NCI-H1048 (cell line): ENCODE measurements around the gene RARG.
A peak's percentile ranks its signal among the peaks of the same experiment; 100 is the strongest.
"Not testable (repeated sequence)": the region's sequence is repeated elsewhere in the genome, so short reads cannot be mapped to it uniquely, and the experiment has no call there.

Source experiments
- DNase-seq: peaks from one replicate; lab custom pipeline; 2025; lab: John Stamatoyannopoulos, UW

The RARG gene

DNA sequence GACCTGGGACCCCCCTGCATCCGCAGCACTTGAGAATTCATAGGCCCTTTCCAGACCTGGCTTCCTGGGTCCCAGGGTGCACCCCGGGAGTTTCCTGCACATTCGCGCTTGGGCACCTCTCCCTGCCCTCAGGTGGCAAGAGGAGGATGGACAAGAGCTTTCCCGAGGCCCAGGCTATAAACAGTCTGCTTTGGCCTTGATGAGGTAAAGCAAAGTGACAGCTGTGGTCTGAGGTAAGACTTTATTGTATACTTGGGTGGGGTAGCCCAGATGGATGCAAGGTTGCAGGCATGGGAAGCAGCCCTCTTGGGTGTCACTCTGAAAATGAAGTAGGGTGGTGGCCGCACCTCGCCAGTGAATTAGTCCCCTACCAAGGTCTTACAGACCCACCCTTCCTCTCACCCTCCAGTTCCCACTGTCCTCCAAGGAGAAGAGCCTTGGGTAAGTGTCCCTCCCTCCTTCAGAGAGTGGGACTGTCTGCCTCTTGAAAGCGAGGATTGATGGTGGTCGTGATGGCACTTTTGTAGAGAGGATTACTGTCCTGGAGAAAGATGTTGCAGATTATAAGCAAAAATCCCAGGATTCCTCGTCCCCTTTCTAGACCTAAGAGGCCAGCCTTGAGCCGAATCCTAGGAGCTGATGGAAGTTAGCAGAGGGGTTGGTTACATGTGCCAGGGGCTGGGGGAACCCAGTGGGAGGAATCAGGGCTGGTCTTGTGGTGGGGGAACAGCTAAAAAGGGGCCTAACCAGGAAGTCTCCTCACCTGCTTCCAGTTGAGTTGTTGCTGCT lies 40.7 kb downstream of the RARG start:
- no peak for DNase-seq

DNA sequence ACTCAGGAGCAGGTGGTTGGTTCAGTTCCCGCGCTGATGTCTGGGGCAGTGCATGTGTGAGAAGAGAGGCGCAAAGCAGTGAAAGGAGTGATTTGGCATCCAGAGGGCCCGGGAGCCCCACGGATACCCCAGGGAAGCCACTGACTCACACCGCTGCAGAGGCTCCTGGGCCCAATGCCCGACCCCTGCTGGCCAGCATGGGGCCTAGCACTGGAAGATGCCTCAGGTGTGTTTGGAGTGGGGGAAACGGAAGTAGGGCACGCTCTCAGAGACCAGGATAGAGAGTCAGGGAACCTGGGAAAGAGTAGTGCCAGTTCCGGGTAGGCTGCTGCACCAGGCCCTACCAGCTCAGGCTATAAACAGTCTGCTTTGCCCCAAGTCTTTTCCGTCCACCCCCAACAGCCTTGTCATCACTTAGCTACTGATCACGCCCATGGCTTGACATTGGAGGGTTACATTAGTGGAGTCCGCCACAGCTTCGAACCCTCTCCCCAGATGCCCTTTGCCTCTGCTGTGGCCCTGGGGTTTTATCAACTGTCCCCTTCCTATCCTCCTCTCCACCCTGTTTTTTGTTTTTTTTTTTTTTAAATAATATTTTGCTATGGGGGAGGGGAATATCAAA lies 41.8 kb downstream of the RARG start:
- no peak for DNase-seq

GRCh38 chr12:53187145-53187899 lies 44.7 kb downstream of the RARG start:
- DNase-seq = no peak

DNA sequence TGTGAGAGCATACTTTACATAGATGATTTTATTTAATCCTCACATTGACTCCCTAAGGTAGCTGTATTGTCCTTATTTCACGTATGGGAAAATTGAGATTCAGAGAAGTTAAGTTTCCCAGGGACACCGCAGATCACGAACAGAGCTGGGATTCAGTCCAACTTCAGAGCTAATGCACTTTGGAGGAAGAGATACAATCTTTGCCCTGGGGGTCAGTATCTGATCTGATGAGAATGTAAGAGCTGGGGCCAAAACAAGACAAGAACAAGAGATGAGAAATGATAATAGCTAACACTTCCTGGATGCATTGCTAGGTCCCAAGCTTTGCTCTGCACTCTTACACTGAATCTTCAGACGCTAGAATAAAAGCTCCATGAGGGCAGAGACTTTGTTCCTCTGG lies 45.3 kb downstream of the RARG start:
- DNase-seq = no peak

GRCh38 chr12:53185582-53186153 lies 46.3 kb downstream of the RARG start:
- DNase-seq = no peak

- no peak for DNase-seq
These were observed 47.2 kb downstream of the RARG start for GRCh38 chr12:53184828-53185227.

GRCh38 chr12:53182903-53183302 lies 49.1 kb downstream of the RARG start:
- DNase-seq = no peak

DNA sequence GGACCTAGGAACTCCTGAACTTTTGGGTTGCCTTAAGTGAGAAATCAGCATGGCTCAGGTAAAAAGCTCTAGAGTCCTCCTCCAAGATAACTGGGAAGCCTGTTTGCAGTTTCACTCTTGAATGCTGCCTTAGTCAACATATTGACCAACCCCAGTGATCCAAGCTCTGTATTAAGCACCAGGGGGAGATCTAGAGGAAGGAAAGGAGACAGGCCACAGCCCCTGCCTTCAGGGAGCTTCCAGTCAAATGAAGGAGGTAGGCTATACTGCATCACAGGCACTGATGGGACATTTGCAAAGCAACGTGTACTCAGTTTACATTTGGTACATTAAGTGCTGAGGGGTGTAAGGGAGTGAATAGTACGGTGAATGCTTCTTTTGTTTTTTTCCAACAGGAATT lies 50.1 kb downstream of the RARG start:
- DNase-seq = no peak

DNA sequence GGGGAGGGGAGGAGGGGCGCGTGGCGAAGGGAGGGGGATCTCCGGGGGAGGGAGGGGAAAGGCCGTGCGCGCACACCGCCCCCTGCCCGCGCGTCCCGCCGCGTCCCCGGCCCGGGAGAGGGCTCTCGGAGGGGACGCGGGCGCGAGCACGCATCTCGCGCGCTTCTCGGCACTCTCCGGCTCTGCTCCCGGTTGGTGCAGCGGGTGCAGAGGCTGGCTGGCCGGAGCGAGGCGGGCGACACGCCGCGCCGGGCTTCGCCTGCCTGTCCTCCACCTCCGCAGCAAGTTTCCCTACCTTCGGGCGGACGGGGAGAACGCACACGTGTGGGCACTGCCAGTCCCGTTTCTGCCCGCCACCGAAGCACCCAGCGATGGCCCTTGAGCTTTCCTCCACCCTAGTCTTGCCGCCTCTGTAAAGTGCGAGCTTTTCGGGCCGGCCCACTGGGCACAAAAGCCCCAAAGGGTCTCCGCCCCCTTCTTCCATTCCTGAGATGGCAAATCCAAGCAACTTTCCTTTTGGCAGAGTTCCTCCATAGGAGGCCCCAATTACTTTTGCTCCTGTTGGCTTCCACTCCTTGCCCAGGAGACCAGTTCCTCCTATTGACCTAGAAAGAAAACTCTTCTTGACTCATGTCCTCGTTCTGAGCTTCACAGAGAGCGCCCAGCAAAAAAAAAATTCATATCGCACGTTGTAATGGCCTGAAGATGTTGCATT lies 50.9 kb downstream of the RARG start:
- no peak for DNase-seq

- DNase-seq = peak; percentile 89
These were observed 51.6 kb downstream of the RARG start, which contains the start of the genes CSAD and ZNF740 for GRCh38 chr12:53180220-53180930. Gene CSAD, minus strand, starts transcription at chr12:53180925. Its CDS starts 7,455 bp downstream, at chr12:53173470. Gene ZNF740, plus strand, starts transcription at chr12:53180722. Its CDS starts 1,262 bp downstream, at chr12:53181984.

DNA sequence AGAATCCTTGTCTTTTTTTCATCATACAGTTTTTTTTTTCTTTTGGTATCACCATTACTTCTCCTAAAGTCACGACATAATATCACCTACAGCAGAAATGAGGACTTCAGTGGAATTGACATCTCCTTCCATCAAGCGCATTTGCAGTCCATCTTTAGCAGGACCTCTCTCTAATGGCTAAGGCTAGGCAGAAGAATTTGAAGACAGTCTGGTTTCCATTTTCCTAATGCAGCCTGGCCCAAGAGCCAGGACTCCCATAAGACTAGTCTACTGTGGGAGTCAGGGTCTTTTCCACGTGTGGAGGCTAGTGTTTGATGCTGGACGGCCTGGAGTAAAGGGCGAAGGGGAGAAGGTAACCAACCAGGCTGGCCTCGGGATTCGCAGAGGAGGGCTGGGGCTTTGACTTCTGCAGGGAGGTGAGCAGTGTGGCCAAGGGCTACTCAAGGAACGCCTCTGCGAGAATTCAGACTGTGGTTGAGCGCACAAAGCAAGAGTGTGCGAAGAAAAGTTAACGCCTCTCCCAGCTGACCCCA lies 52.3 kb downstream of the RARG start:
- DNase-seq = no peak

- DNase-seq = not testable (repeated sequence)
These were observed 53.2 kb downstream of the RARG start for GRCh38 chr12:53178803-53179202.

DNA sequence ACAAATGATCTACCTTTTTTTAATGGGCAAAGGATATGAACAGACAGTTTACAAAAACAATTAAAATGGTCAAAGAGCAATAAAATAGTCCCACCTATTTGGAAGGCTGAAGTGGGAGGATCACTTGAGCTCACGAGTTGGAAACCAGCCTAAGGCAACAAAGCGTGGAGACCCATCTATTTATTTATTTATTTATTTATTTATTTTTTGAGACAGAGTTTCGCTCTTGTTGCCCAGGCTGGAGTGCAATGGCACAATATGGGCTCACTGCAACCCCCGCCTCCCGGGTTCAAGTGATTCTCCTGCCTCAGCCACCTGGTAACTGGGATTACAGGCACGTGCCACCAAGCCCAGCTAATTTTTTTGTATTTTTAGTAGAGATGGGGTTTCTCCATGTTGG lies 54.6 kb downstream of the RARG start:
- not testable (repeated sequence) for DNase-seq

DNA sequence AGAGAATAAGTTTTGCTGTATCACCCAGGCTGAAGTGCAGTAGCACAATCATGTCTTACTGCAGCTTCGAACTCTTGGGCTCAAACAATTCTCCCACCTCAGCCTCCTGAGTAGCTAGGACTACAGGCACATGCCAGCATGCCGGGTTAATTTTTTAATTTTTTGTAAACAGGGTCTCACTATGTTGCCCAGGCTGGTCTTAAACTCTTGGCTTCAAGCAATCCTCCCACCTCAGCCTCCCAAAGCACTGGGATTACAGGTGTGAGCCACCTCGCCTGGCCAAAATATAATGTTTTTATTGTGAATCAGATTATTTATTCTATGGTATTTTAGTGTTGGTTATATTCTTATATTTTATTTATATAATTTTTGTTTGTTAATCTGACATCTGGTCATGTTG lies 55.3 kb downstream of the RARG start:
- DNase-seq = no peak

- DNase-seq = no peak
These were observed 57.0 kb downstream of the RARG start for GRCh38 chr12:53174881-53175491.

DNA sequence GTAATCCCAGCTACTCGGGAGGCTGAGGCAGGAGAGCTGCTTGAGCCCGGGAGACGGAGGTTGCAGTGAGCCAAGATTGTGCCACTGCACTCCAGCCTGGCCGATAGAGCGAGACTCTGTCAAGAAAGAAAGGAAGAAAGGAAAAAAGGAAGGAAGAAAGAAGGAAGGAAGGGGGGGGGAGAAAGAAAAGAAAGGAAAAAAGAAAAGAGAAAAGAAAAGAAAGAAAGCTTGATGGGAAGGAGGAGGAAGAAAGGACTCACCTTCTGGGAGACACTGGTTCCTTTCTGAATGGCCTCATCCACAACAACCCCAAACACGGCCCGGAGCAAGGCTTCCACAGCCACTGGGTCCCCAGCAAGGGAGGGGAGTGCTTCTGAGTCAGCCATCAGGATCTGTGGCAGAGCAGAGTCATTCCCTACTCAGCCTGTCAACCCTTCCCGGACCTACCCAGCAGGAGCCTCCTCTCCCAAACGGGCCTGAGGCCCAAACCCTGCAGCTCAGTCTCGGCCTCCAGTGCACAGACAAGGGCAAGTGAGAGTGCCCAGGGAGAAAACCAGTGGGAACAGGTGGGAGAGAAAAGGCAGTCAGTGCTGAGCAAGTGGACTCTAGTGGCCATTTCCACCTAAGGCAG lies 58.8 kb downstream of the RARG start:
- no peak for DNase-seq

DNA sequence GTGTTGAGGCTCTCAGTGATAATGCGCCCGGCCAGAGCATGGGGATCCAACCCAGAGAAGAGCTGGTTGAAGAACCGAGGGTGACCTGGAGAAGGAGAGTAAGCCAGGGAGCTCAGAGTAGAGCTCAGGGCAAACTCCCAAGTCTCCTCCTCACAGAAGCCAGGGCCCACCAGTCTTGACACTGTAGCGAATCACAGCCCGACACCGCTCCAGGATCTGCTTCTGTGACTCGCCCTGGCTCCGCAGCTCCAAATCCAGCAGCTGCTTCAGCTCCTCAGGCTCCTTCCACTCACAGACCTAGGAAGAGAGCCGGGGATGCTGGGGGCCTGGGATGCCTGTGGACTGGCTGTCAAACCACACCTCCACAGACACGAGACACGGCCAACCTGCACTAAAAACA lies 59.7 kb downstream of the RARG start:
- DNase-seq = no peak

DNA sequence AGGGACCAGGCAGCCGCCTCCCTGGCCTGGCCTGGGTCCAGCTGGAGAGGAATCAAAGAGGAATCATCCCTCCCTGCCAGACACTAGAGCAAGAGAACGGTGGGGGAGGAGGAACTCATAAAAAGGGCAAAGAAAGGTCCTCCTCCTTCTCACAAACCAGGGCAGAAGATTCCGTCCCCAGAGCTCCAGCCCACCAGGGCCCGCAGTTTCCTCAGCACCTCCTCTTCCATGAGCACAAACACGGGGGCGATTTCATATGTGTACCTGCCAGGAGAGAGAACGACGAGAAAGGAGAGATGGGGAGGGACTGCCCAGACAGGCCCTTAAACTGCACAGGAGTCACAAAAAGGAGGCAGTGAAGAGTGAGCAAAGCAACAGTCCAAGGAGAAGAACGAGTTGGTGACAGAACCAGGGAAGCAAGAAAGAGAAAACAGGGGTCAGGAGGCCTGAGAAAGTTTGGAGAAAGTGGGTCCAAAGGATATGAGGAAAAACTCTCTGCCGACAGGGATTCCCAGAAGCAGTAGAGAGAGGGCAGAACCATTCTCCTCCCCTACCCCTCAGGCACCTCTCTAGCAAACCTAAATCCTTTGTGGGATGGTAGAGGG lies 60.2 kb downstream of the RARG start:
- DNase-seq = no peak

DNA sequence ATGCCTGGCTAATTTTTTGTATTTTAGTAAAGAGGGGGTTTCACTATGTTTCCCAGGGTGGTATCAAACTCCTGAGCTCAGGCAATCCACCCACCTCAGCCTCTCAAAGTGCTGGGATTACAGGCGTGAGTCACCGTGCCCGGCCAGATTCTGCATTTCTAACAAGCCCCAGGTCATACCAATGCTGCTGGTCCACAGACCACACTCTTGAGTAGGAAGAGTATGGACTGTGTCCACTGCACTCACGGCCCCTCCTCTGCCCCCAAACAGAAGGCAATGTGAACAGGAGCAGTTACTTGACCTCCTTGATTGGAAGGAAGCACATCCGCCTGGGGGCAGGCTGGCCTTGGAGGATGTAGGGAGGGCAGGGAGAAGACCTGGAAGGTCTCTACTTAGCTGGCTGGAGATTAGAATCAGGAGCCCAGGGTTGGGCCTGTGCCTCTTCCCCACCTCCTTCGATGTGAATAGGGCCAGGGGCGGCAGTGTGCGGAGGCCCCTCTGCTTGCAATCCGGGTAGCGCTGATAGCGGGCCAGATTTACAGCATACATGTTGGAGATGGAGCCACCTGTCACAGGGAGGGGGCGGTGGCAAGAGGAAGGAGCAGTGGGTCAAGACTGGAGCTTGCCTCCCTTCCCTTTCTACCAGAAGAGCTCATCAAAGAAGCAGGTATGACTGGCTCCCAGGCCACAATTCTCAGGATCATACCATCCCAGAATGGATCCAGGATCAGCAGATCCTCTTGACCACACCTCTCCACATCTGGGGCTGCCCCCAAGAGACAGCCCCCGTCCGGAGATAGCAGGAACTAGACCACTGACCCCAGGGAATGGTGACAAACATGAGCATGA lies 60.9 kb downstream of the RARG start:
- no peak for DNase-seq
